ENCODE measurements around the gene TK2. TPM values are rescaled to one million over a fixed set of nuclear protein-coding genes. Genes with fewer than 3 reads are reported as not detected.

The TK2 gene
- total and polyA plus RNA-seq, 4 donors: 10.5 to 31.9 (median 21.0) TPM

GRCh38 chr16:66490774-66491715 lies 58.9 kb downstream of the TK2 start:
- TF ChIP-seq CTCF (IDR thresholded peaks at IDR 0.05; ENCODE audit: low read depth, low read length, missing input control): no peak
- peak; percentile 24 for TF ChIP-seq NR2F2 (IDR thresholded peaks at IDR 0.05)
- Histone ChIP-seq H3K4me1 (ENCODE audit: control insufficient read depth in 4 of 4, insufficient read depth in 4 of 4, low read length in 3 of 4) (peaks cover 0 to 4% (median 0%) of the 10 kb centered on the region in 4 donors), H3K27ac (ENCODE audit: low read depth in 1 of 2, low read length in 2 of 2) (no peak overlapping the region), H3K36me3 (ENCODE audit: control insufficient read depth in 4 of 4, insufficient read depth in 3 of 4, low read depth in 1 of 4, low read length in 3 of 4) (no peaks in the 10 kb centered on the region), H3K9me3 (ENCODE audit: control insufficient read depth in 4 of 4, low read length in 3 of 4) (no peaks in the 10 kb centered on the region), H3K9ac (ENCODE audit: low read depth in 1 of 2, low read length in 2 of 2) (no peak overlapping the region), H3K27me3 (ENCODE audit: control insufficient read depth in 4 of 4, insufficient read depth in 4 of 4, low read length in 3 of 4) (no peaks in the 10 kb centered on the region), H3K4me3 (ENCODE audit: low read depth in 1 of 3, low read length in 3 of 3) (no peak overlapping the region)
- 84% methylated on average over 8 of the region's 8 CpGs for WGBS
- DNase-seq (ENCODE audit: low spot score): no peak

- TF ChIP-seq FOXA1 (IDR thresholded peaks at IDR 0.05) (no peak), MAX (IDR thresholded peaks at IDR 0.05) (no peak), JUND (IDR thresholded peaks at IDR 0.05) (no peak), RAD21 (IDR thresholded peaks at IDR 0.05) (no peak), NR2F2 (IDR thresholded peaks at IDR 0.05) (no peak), SP1 (IDR thresholded peaks at IDR 0.05) (no peak)
- TF ChIP-seq, protein P1, sequence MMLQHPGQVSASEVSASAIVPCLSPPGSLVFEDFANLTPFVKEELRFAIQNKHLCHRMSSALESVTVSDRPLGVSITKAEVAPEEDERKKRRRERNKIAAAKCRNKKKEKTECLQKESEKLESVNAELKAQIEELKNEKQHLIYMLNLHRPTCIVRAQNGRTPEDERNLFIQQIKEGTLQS (IDR thresholded peaks at IDR 0.05): no peak
- Histone ChIP-seq H3K9ac (ENCODE audit: low read depth in 1 of 2, low read length in 2 of 2) (no peak overlapping the region), H3K27ac (ENCODE audit: low read depth in 1 of 2, low read length in 2 of 2) (no peak overlapping the region), H3K9me3 (ENCODE audit: control insufficient read depth in 4 of 4, low read length in 3 of 4) (no peaks in the 10 kb centered on the region), H3K36me3 (ENCODE audit: control insufficient read depth in 4 of 4, insufficient read depth in 3 of 4, low read depth in 1 of 4, low read length in 3 of 4) (no peaks in the 10 kb centered on the region), H3K4me1 (ENCODE audit: control insufficient read depth in 4 of 4, insufficient read depth in 4 of 4, low read length in 3 of 4) (peaks cover 0 to 4% (median 0%) of the 10 kb centered on the region in 4 donors), H3K27me3 (ENCODE audit: control insufficient read depth in 4 of 4, insufficient read depth in 4 of 4, low read length in 3 of 4) (no peaks in the 10 kb centered on the region), H3K4me3 (ENCODE audit: low read depth in 1 of 3, low read length in 3 of 3) (no peak overlapping the region)
- WGBS: 95% methylated on average over 5 of the region's 5 CpGs
- no peak for DNase-seq (ENCODE audit: low spot score)
These were observed 60.1 kb downstream of the TK2 start for GRCh38 chr16:66489818-66490217.

DNA sequence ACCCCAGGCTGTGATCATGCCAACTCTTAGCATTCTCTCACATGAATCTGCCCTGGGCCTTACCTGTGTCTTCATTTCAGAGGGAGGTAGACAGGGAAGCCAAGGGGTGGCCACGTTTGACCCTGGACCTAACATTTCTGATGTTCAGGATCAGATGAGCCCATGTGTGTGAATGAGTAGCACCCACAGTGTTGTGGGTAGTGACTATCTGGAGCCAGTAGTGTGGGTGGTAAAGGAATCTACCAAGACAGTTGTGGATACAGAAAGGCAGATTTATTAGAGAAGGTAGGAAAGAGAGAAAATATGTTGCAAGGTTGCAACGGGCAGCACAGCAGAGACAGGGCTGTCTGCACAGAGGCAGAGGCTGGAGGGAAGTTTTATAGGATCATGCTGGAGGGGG lies 60.5 kb downstream of the TK2 start:
- no peak overlapping the region for H3K27ac ChIP-seq (ENCODE audit: low read depth in 1 of 2, low read length in 2 of 2)
- H3K4me3 ChIP-seq (ENCODE audit: low read depth in 1 of 3, low read length in 3 of 3): no peak overlapping the region
- 88% methylated on average over 2 of the region's 2 CpGs for WGBS
- H3K4me1 ChIP-seq (ENCODE audit: control insufficient read depth in 4 of 4, insufficient read depth in 4 of 4, low read length in 3 of 4): peaks cover 0 to 4% (median 0%) of the 10 kb centered on the region in 4 donors
- H3K36me3 ChIP-seq (ENCODE audit: control insufficient read depth in 4 of 4, insufficient read depth in 3 of 4, low read depth in 1 of 4, low read length in 3 of 4): no peaks in the 10 kb centered on the region
- no peaks in the 10 kb centered on the region for H3K27me3 ChIP-seq (ENCODE audit: control insufficient read depth in 4 of 4, insufficient read depth in 4 of 4, low read length in 3 of 4)
- TF ChIP-seq FOXA1 (IDR thresholded peaks at IDR 0.05): no peak
- TF ChIP-seq EGR1 (IDR thresholded peaks at IDR 0.05; ENCODE audit: low read depth in 2 of 2): no peak
- TF ChIP-seq HNF4G (IDR thresholded peaks at IDR 0.05): no peak
- no peak for TF ChIP-seq NR2F2 (IDR thresholded peaks at IDR 0.05)
- TF ChIP-seq HNF4A (conservative IDR thresholded peaks at IDR 0.05): no peak
- no peak for TF ChIP-seq TAF1 (conservative IDR thresholded peaks at IDR 0.05)
- TF ChIP-seq FOXA2 (IDR thresholded peaks at IDR 0.05): no peak
- no peak for TF ChIP-seq RAD21 (IDR thresholded peaks at IDR 0.05)
- TF ChIP-seq RXRA (IDR thresholded peaks at IDR 0.05): no peak
- TF ChIP-seq GABPA (IDR thresholded peaks at IDR 0.05 in 1 of 2, conservative IDR thresholded peaks at IDR 0.05 in 1 of 2): no peak
- no peak for TF ChIP-seq SP1 (IDR thresholded peaks at IDR 0.05)
- TF ChIP-seq YY1 (IDR thresholded peaks at IDR 0.05): no peak
- no peak for TF ChIP-seq CTCF (IDR thresholded peaks at IDR 0.05; ENCODE audit: low read depth, low read length, missing input control)
- no peak for TF ChIP-seq MAX (IDR thresholded peaks at IDR 0.05)
- no peak overlapping the region for H3K9ac ChIP-seq (ENCODE audit: low read depth in 1 of 2, low read length in 2 of 2)
- H3K9me3 ChIP-seq (ENCODE audit: control insufficient read depth in 4 of 4, low read length in 3 of 4): no peaks in the 10 kb centered on the region
- DNase-seq (ENCODE audit: low spot score): no peak

Measured in liver (tissue), 9 donors.